GM12878 (cell line): ENCODE results near the gene MBOAT2. TPM values are rescaled to one million over a fixed set of nuclear protein-coding genes. Genes with fewer than 3 reads are reported as not detected.
"Not testable (repeated sequence)": the region's sequence is repeated elsewhere in the genome, so short reads cannot be mapped to it uniquely, and the experiment has no call there.

Experiments used
- ATAC-seq: fragments of 200-7000 bp; cut with Tn5 transposase; 3 replicates; pipeline ENCODE4 v1.9.1; 2020; ENCODE audit warnings: mild to moderate bottlenecking, moderate library complexity
- BruUV-seq: library from RNA; stranded (reverse); fragments of 400-500 nt; replicated peaks from 2 replicates; lab custom pipeline; 2021; lab: Mats Ljungman, UMichigan
- CTCF ChIA-PET: fragments of 300-600 bp; sonication (Branson Sonifier 250); formaldehyde crosslinking; extraction: SDS; loops from one replicate; lab custom pipeline; 2021; ENCODE audit warnings: inconsistent platforms; lab: Yijun Ruan, JAX
- POLR2A ChIA-PET: fragments of 350-600 bp; formaldehyde crosslinking; extraction: SDS; loops from one replicate; lab custom pipeline; 2021; ENCODE audit warnings: inconsistent platforms; lab: Charles Lee
- RAD21 ChIA-PET: fragments of 300-600 bp; sonication (Branson Sonifier 250); formaldehyde crosslinking; loops from one replicate; lab custom pipeline; 2023; ENCODE audit warnings: antibody characterized with exemption; ENCODE audit not compliant: unreplicated experiment; lab: Charles Lee
- SMC1A ChIA-PET: fragments of 300-600 bp; sonication (Branson Sonifier 250); formaldehyde crosslinking; loops from one replicate; lab custom pipeline; 2023; ENCODE audit not compliant: unreplicated experiment, uncharacterized antibody; lab: Charles Lee
- DNase-seq: peaks from one replicate; pipeline ENCODE4 v3.0.0-alpha.2; 2011; ENCODE audit warnings: low read depth, low spot score
- FAIRE-seq: peaks from 3 replicates; lab custom pipeline; 2011; peaks lifted over from hg19 to GRCh38; lab: Jason Lieb, UNC
- H2AFZ ChIP-seq: 2 replicates; pipeline ENCODE4 v1.6.0; 2011; ENCODE audit warnings: low read depth, low read length, control low read depth; ENCODE audit not compliant: control insufficient read depth
- H3K27ac ChIP-seq: 2 replicates; pipeline ENCODE4 v1.5.1; 2011; ENCODE audit warnings: control low read depth; ENCODE audit not compliant: control insufficient read depth, insufficient read depth
- H3K27me3 ChIP-seq, 2 experiments: replicated peaks in 1 of 2; 2 replicates each; pipeline versions ENCODE4 v1.6.0 to v1.6.1; 2011; ENCODE audit warnings: low read length in 1 of 2; ENCODE audit not compliant: control insufficient read depth in 2 of 2, insufficient read depth in 2 of 2
- H3K36me3 ChIP-seq, 2 experiments: 2 replicates each; pipeline ENCODE4 v1.5.1; 2011; ENCODE audit warnings: low read length in 1 of 2; ENCODE audit not compliant: control insufficient read depth in 2 of 2, insufficient read depth in 2 of 2
- H3K4me1 ChIP-seq: 2 replicates; pipeline ENCODE4 v1.6.1; 2011; ENCODE audit warnings: mild to moderate bottlenecking, low read length, moderate library complexity, mixed read lengths; ENCODE audit not compliant: control insufficient read depth, insufficient read depth
- H3K4me2 ChIP-seq: 2 replicates; pipeline ENCODE4 v1.6.0; 2011; ENCODE audit warnings: control low read depth; ENCODE audit not compliant: control insufficient read depth, insufficient read depth
- H3K4me3 ChIP-seq: fragments of 200-600 bp; sonication (generic); 2 replicates; pipeline ENCODE4 v1.5.1; 2016
- H3K79me2 ChIP-seq: 2 replicates; pipeline ENCODE4 v1.6.0; 2011; ENCODE audit warnings: low read length; ENCODE audit not compliant: control insufficient read depth, insufficient read depth
- H3K9ac ChIP-seq: 2 replicates; pipeline ENCODE4 v1.8.0; 2011; ENCODE audit warnings: low read length, control low read depth, mixed read lengths; ENCODE audit not compliant: control insufficient read depth, insufficient read depth
- H3K9me3 ChIP-seq: replicated peaks from 3 replicates; pipeline ENCODE4 v1.5.1; 2011; ENCODE audit warnings: mild to moderate bottlenecking, low read length; ENCODE audit not compliant: control insufficient read depth, insufficient read depth
- H4K20me1 ChIP-seq: 2 replicates; pipeline ENCODE4 v1.6.0; 2011; ENCODE audit not compliant: control insufficient read depth, insufficient read depth
- NFYB ChIP-seq: IDR thresholded peaks from 2 replicates; pipeline ENCODE4 v1.6.1; 2011; ENCODE audit warnings: low read depth, mild to moderate bottlenecking, low read length, improper control_type of control experiment, moderate library complexity; ENCODE audit not compliant: insufficient read depth
- WGBS: methylation state at CpG from one replicate; pipeline ENCODE4 v1.1.6; 2016; ENCODE audit warnings: low lambda C conversion rate; ENCODE audit not compliant: insufficient replicate concordance, insufficient coverage; ENCODE audit errors: missing lambda C conversion rate; 5-methylcytosine and 5-hydroxymethylcytosine counted together
- in situ Hi-C: fragments of 300-500 bp; cut with MboI; formaldehyde crosslinking; loops from 9 replicates; pipeline ENCODE4 v1.14.3; 2018; ENCODE audit warnings: mixed read lengths
- intact Hi-C: fragments of 100-400 bp; cut with micrococcal nuclease; formaldehyde crosslinking; loops from one replicate; pipeline ENCODE4 v1.14.2; 2022; ENCODE audit not compliant: unreplicated experiment
- polyA plus RNA-seq, 11 experiments: library from polyadenylated mRNA; depleted of rRNA in 4 of 11; unstranded in 6 of 11; stranded (reverse) in 5 of 11; fragments of >200 nt; fragmentation: Nextera tagmentation in 4 of 11; fragmentation: Illumina TruSeq in 1 of 11; extraction: Ambion mirVana in 4 of 11; extraction: Trizol in 1 of 11; gene quantifications; 1 replicate in 1 of 11; 2 replicates in 10 of 11; pipeline versions ENCODE4 v1.2.1 to v1.2.3, GENCODE V29; 2011 to 2016; ENCODE audit warnings: inconsistent platforms in 2 of 11, missing spikeins in 2 of 11, low read depth in 1 of 11
- total RNA-seq, 4 experiments: library from RNA; depleted of rRNA in 3 of 4; stranded (reverse); fragments of >200 nt in 3 of 4; fragmentation: Illumina TruSeq in 1 of 4; extraction: Trizol in 1 of 4; gene quantifications; 2 replicates each; pipeline versions ENCODE4 v1.2.1 to v1.2.3, GENCODE V29; 2013 to 2021

The MBOAT2 gene
- total and polyA plus RNA-seq, 10 of the 15 experiments (the other 5 are each of a cell fraction or from before 2014, with no cell fraction given): 0.08 to 40.6 (median 1.8) TPM

DNA sequence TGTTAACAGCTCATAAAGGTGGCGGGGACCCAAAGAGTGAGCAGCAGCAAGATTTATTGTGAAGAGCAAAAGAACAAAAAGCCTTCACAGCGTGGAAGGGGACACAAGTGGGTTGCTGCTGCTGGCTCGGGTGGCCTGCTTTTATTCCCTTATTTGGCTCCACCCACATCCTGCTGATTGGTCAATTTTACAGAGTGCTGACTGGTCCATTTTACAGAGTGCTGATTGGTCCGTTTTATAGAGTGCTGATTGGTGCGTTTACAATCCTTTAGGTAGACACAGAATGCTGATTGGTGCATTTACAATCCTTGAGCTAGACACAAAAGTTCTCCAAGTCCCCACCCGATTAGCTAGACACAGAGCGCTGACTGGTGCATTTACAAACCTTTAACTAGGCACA, 100.7 kb downstream of the MBOAT2 start:
- H3K36me3 ChIP-seq, H3K79me2 ChIP-seq, H2AFZ ChIP-seq, H3K4me1 ChIP-seq, in situ Hi-C loops, FAIRE-seq, POLR2A ChIA-PET, intact Hi-C loops, H3K9me3 ChIP-seq, H3K9ac ChIP-seq, ATAC-seq, BruUV-seq, H4K20me1 ChIP-seq, RAD21 ChIA-PET, H3K27me3 ChIP-seq, H3K27ac ChIP-seq, DNase-seq, H3K4me2 ChIP-seq, H3K4me3 ChIP-seq: not testable (repeated sequence)
- WGBS: 77% methylated on average over 7 of the region's 7 CpGs
- SMC1A ChIA-PET: interaction anchor here (0.6 to 0.9 kb wide), 3 partner anchors 29 to 104 kb away, joined by 3 to 4 read pairs (median 3); no protein-coding TSS in a partner anchor
- CTCF ChIA-PET: interaction anchor here (0.6 to 1.1 kb wide), 2 partner anchors 11 to 1758 kb away, joined by 3 to 4 read pairs; no protein-coding TSS in a partner anchor
- TF ChIP-seq NFYB: peak; percentile 61; the same call in 1 of the 2 replicates

DNA sequence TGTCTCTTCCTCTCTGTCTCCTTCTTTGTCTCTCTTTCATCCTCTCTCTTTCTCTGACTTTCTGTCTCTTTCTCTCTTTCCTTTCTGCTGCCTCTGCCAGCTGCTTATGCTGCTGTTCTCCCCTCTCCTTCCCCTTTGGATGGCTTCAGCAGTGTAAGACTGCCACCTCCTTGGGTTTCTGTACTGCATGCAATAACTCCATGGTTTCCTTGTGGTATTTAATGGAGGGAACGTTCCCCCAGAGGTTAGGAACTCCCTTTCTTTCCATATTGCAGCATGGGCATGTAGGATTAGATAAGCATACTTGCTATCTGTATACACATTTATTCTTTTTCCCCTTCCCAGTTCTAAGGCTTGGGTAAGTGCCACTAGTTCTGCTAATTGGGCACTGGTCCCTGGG, 106.3 kb downstream of the MBOAT2 start:
- not testable (repeated sequence) for H3K36me3 ChIP-seq
- POLR2A ChIA-PET: interaction anchor here (1.0 kb wide), 1 partner anchor 64 kb away, joined by 3 read pairs; no protein-coding TSS in a partner anchor

DNA sequence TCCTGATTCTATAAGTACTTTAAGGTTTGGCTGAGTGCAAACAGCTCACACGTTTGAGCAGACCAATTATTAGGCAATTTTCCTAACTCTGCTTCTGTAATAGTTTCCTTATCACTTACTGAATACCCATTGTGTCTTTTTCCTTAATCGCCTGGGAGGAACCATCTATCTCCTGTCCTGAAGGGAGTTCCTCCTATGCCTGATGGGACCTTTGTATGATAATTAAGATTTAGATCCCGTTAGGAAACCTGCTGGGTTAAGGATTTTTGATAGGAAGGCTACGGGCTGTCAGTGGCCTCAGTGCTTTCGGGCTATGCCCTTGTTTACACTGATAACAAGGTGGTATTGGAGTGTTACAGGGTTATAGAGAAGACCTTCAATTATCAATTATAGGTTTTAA, 106.8 kb downstream of the MBOAT2 start:
- CTCF ChIA-PET, H3K27me3 ChIP-seq, RAD21 ChIA-PET, H3K79me2 ChIP-seq, H3K4me2 ChIP-seq, H4K20me1 ChIP-seq, H3K9ac ChIP-seq, POLR2A ChIA-PET, H3K27ac ChIP-seq, H3K36me3 ChIP-seq, BruUV-seq, H2AFZ ChIP-seq, ATAC-seq, FAIRE-seq, intact Hi-C loops, H3K4me1 ChIP-seq, H3K9me3 ChIP-seq, DNase-seq, SMC1A ChIA-PET, in situ Hi-C loops, H3K4me3 ChIP-seq: not testable (repeated sequence)
- 27% methylated on average over 5 of the region's 5 CpGs for WGBS

More for the DNA sequence above, 106.3 kb downstream of the MBOAT2 start:
- SMC1A ChIA-PET, CTCF ChIA-PET, H3K4me3 ChIP-seq, BruUV-seq, FAIRE-seq, in situ Hi-C loops, H3K9me3 ChIP-seq, H3K4me1 ChIP-seq, H3K9ac ChIP-seq, H2AFZ ChIP-seq, DNase-seq, H4K20me1 ChIP-seq, ATAC-seq, RAD21 ChIA-PET, H3K27me3 ChIP-seq, H3K79me2 ChIP-seq, intact Hi-C loops, H3K27ac ChIP-seq, H3K4me2 ChIP-seq: not testable (repeated sequence)
- WGBS: 0% methylated on average over 1 of the region's 1 CpG
